Measurements from ENCODE around the gene PRSS33.

Gene PRSS33

GRCh38 chr16:2761886-2762583, 25.3 kb downstream of the PRSS33 start:
- no peak for DNase-seq

GRCh38 chr16:2761472-2761871, 25.9 kb downstream of the PRSS33 start:
- no peak for DNase-seq

- DNase-seq = no peak
Measured at GRCh38 chr16:2757344-2757743, 30.0 kb downstream of the PRSS33 start.

GRCh38 chr16:2756288-2757015, 30.9 kb downstream of the PRSS33 start:
- DNase-seq = no peak

- DNase-seq = no peak
Measured at GRCh38 chr16:2755158-2755557, 32.2 kb downstream of the PRSS33 start.

GRCh38 chr16:2753733-2754020, 33.7 kb downstream of the PRSS33 start:
- no peak for DNase-seq

- DNase-seq = no peak
Measured at GRCh38 chr16:2752850-2753732, 34.3 kb downstream of the PRSS33 start.

- peak; percentile 88 for DNase-seq
Measured at GRCh38 chr16:2752035-2752849, 35.1 kb downstream of the PRSS33 start, which contains the start of gene SRRM2. Gene SRRM2, plus strand, starts transcription at chr16:2752638. Its CDS starts 3,727 bp downstream, at chr16:2756365.

- DNase-seq = no peak
Measured at GRCh38 chr16:2751577-2752034, 35.8 kb downstream of the PRSS33 start.

GRCh38 chr16:2749936-2750335, 37.4 kb downstream of the PRSS33 start:
- no peak for DNase-seq

- no peak for DNase-seq
Measured at GRCh38 chr16:2749476-2749875, 37.9 kb downstream of the PRSS33 start.

GRCh38 chr16:2748757-2749455, 38.5 kb downstream of the PRSS33 start:
- DNase-seq = no peak

- no peak for DNase-seq
Measured at GRCh38 chr16:2745961-2746360, 41.4 kb downstream of the PRSS33 start.

GRCh38 chr16:2745116-2745890, 42.1 kb downstream of the PRSS33 start:
- no peak for DNase-seq

GRCh38 chr16:2744711-2745110, 42.6 kb downstream of the PRSS33 start:
- no peak for DNase-seq

- DNase-seq = no peak
Measured at GRCh38 chr16:2743007-2743810, 44.2 kb downstream of the PRSS33 start.

GRCh38 chr16:2742323-2743006, 44.9 kb downstream of the PRSS33 start:
- DNase-seq = no peak

GRCh38 chr16:2741168-2741567, 46.2 kb downstream of the PRSS33 start:
- no peak for DNase-seq

GRCh38 chr16:2740476-2740875, 46.9 kb downstream of the PRSS33 start:
- no peak for DNase-seq

All from activated gamma-delta T cell (primary cell).